GM23338 (cell line): ENCODE measurements around the gene CDKL1. TPM values are rescaled to one million over a fixed set of nuclear protein-coding genes. Genes with fewer than 3 reads are reported as not detected.

Source experiments
- ATAC-seq: fragments of 200-7000 bp; cut with Tn5 transposase; 3 replicates; pipeline ENCODE4 v1.9.1; 2020
- DNase-seq: peaks from one replicate; pipeline ENCODE4 v3.0.0-alpha.2; 2015; ENCODE audit warnings: low spot score
- H2AFZ ChIP-seq: fragments of 200-600 bp; sonication (generic); 2 replicates; pipeline ENCODE4 v1.8.0; 2016; ENCODE audit warnings: antibody characterized with exemption, mild to moderate bottlenecking, moderate library complexity
- H3F3A ChIP-seq: fragments of 200-600 bp; sonication (generic); replicated peaks from 2 replicates; pipeline ENCODE4 v1.8.0; 2017; ENCODE audit warnings: antibody characterized with exemption, mixed run types, low read depth
- H3K27ac ChIP-seq: fragments of 200-600 bp; sonication (generic); 2 replicates; pipeline ENCODE4 v1.6.1; 2016; ENCODE audit warnings: low read depth
- H3K27me3 ChIP-seq: fragments of 200-600 bp; sonication (generic); 2 replicates; pipeline ENCODE4 v1.8.0; 2016; ENCODE audit warnings: mild to moderate bottlenecking, mixed run types, moderate library complexity; ENCODE audit not compliant: insufficient read depth
- H3K36me3 ChIP-seq: fragments of 200-600 bp; sonication (generic); 2 replicates; pipeline ENCODE4 v1.8.0; 2016; ENCODE audit warnings: mild to moderate bottlenecking; ENCODE audit not compliant: insufficient read depth
- H3K4me1 ChIP-seq: fragments of 200-600 bp; sonication (generic); 2 replicates; pipeline ENCODE4 v1.8.0; 2016; ENCODE audit warnings: mild to moderate bottlenecking, moderate library complexity; ENCODE audit not compliant: insufficient read depth
- H3K4me2 ChIP-seq: fragments of 200-600 bp; sonication (generic); 2 replicates; pipeline ENCODE4 v1.7.1; 2017; ENCODE audit warnings: mixed run types
- H3K4me3 ChIP-seq: fragments of 200-600 bp; sonication (generic); 2 replicates; pipeline ENCODE4 v1.6.1; 2016; ENCODE audit warnings: mixed run types
- H3K79me2 ChIP-seq: fragments of 200-600 bp; sonication (generic); replicated peaks from 2 replicates; pipeline ENCODE4 v1.8.0; 2017; ENCODE audit warnings: mild to moderate bottlenecking; ENCODE audit not compliant: insufficient read depth
- H3K9me2 ChIP-seq: fragments of 200-600 bp; sonication (generic); 2 replicates; pipeline ENCODE4 v1.8.0; 2017; ENCODE audit not compliant: insufficient read depth
- H4K20me1 ChIP-seq: fragments of 200-600 bp; sonication (generic); replicated peaks from 2 replicates; pipeline ENCODE4 v1.8.0; 2017; ENCODE audit warnings: mild to moderate bottlenecking; ENCODE audit not compliant: insufficient read depth
- H3K27ac Mint-ChIP-seq: 2 replicates; pipeline ENCODE4 v1.8.0; 2020; ENCODE audit warnings: inconsistent platforms, mild to moderate bottlenecking, moderate library complexity, mixed read lengths
- H3K27me3 Mint-ChIP-seq: 3 replicates; pipeline ENCODE4 v1.8.0; 2022; ENCODE audit warnings: low read depth, mild to moderate bottlenecking, moderate library complexity, mixed read lengths, inconsistent platforms; ENCODE audit not compliant: insufficient read depth, poor library complexity
- H3K36me3 Mint-ChIP-seq: 3 replicates; pipeline ENCODE4 v1.8.0; 2021; ENCODE audit warnings: low read depth, mild to moderate bottlenecking, inconsistent platforms, moderate library complexity, mixed read lengths
- H3K4me1 Mint-ChIP-seq: 3 replicates; pipeline ENCODE4 v1.8.0; 2020; ENCODE audit warnings: mild to moderate bottlenecking, inconsistent platforms, mixed read lengths
- H3K4me3 Mint-ChIP-seq: 3 replicates; pipeline ENCODE4 v1.8.0; 2021; ENCODE audit warnings: moderate library complexity, mild to moderate bottlenecking, inconsistent platforms, mixed read lengths
- H3K9me3 Mint-ChIP-seq: 3 replicates; pipeline ENCODE4 v1.8.0; 2020; ENCODE audit warnings: moderate library complexity, mild to moderate bottlenecking, inconsistent platforms, mixed read lengths
- CREB1 ChIP-seq: fragments of 250-450 bp; sonication (Bioruptor Pico); IDR thresholded peaks from 2 replicates; pipeline ENCODE4 v1.5.0; 2020; ENCODE audit warnings: low read depth, mild to moderate bottlenecking, moderate library complexity
- EZH2 ChIP-seq: fragments of 200-600 bp; sonication (generic); IDR thresholded peaks from one replicate; pipeline ENCODE4 v1.8.0; 2017; ENCODE audit warnings: antibody characterized with exemption, mild to moderate bottlenecking, low read depth; ENCODE audit not compliant: unreplicated experiment
- EZH2phosphoT487 ChIP-seq: fragments of 200-600 bp; sonication (generic); IDR thresholded peaks from one replicate; pipeline ENCODE4 v1.8.1; 2018; ENCODE audit warnings: antibody characterized with exemption; ENCODE audit not compliant: unreplicated experiment
- JUNB ChIP-seq: IDR thresholded peaks from one replicate; pipeline ENCODE4 v1.6.1; 2016; ENCODE audit warnings: antibody characterized with exemption; ENCODE audit not compliant: unreplicated experiment
- NANOG ChIP-seq: IDR thresholded peaks from 2 replicates; pipeline ENCODE4 v1.6.1; 2016; ENCODE audit warnings: antibody characterized with exemption, borderline replicate concordance
- POLR2AphosphoS5 ChIP-seq: IDR thresholded peaks from 2 replicates; pipeline ENCODE4 v1.6.1; 2016; ENCODE audit warnings: antibody characterized with exemption, low read depth
- STAT1 ChIP-seq: IDR thresholded peaks from one replicate; pipeline ENCODE4 v1.6.1; 2016; ENCODE audit warnings: antibody characterized with exemption; ENCODE audit not compliant: unreplicated experiment
- ZNF114 ChIP-seq: fragments of 250-450 bp; sonication (Bioruptor Pico); IDR thresholded peaks from 2 replicates; pipeline ENCODE4 v1.5.0; 2020; ENCODE audit warnings: mild to moderate bottlenecking, moderate library complexity
- polyA plus RNA-seq: library from polyadenylated mRNA; unstranded; fragments of >200 nt; fragmentation: Nextera tagmentation; extraction: Ambion mirVana; gene quantifications from 2 replicates; pipeline ENCODE4 v1.2.1, GENCODE V29; 2016
- total RNA-seq: library from RNA; depleted of rRNA; stranded (reverse); fragments of >200 nt; shearing (Covaris generic); gene quantifications from 2 replicates; pipeline ENCODE4 v1.2.3, GENCODE V29; 2014
- TF ChIP-seq, protein P1 (sequence below): IDR thresholded peaks from 2 replicates; pipeline ENCODE4 v1.6.1; 2016; ENCODE audit warnings: antibody characterized with exemption
- TF ChIP-seq, protein P2 (sequence below): IDR thresholded peaks from one replicate; pipeline ENCODE4 v1.6.1; 2018; ENCODE audit warnings: antibody characterized with exemption; ENCODE audit not compliant: unreplicated experiment

Gene CDKL1
- total and polyA plus RNA-seq, 2 experiments from 2014 or later: 0.52 TPM

DNA sequence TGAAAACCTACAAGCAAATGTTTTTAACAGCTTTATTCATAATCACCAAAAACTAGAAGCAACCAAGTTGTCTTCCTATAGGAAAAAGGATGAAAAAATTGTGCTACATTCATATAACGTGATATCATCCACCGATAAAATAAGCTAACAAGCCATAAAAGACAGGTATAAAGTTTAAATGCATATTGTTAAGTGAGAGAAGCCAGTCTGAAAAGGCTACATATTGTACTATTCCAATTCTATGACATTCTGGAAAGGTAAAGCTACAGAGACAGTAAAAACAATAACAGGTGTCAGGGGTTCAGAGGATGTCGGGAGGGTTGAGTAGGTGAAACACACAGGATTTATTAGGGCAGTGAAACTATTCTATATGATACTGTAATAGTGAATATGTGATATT is 22.7 kb downstream of the CDKL1 start:
- no peaks in the 10 kb centered on the region for H3K79me2 ChIP-seq
- H3K4me3 Mint-ChIP-seq: no peak overlapping the region
- H3K4me2 ChIP-seq: no peak overlapping the region
- no peak overlapping the region for H3K4me3 ChIP-seq
- H3F3A ChIP-seq: no peaks in the 10 kb centered on the region
- no peaks in the 10 kb centered on the region for H3K36me3 ChIP-seq
- H3K27me3 ChIP-seq: no peaks in the 10 kb centered on the region
- H3K4me1 Mint-ChIP-seq: no peaks in the 10 kb centered on the region
- H3K36me3 Mint-ChIP-seq: no peaks in the 10 kb centered on the region
- H3K4me1 ChIP-seq: no peaks in the 10 kb centered on the region
- DNase-seq: no peak
- H3K27ac Mint-ChIP-seq: no peak overlapping the region
- H4K20me1 ChIP-seq: no peaks in the 10 kb centered on the region
- no peak for ATAC-seq
- H3K9me3 Mint-ChIP-seq: no peaks in the 10 kb centered on the region
- H3K9me2 ChIP-seq: no peaks in the 10 kb centered on the region
- no peak overlapping the region for H2AFZ ChIP-seq
- peaks cover 2% of the 10 kb centered on the region for H3K27me3 Mint-ChIP-seq
- H3K27ac ChIP-seq: no peak overlapping the region
- TF ChIP-seq, protein P1, sequence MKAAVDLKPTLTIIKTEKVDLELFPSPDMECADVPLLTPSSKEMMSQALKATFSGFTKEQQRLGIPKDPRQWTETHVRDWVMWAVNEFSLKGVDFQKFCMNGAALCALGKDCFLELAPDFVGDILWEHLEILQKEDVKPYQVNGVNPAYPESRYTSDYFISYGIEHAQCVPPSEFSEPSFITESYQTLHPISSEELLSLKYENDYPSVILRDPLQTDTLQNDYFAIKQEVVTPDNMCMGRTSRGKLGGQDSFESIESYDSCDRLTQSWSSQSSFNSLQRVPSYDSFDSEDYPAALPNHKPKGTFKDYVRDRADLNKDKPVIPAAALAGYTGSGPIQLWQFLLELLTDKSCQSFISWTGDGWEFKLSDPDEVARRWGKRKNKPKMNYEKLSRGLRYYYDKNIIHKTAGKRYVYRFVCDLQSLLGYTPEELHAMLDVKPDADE: no peak
- no peak for TF ChIP-seq CREB1 (CRISPR knock-in tag)
- TF ChIP-seq, protein P2, sequence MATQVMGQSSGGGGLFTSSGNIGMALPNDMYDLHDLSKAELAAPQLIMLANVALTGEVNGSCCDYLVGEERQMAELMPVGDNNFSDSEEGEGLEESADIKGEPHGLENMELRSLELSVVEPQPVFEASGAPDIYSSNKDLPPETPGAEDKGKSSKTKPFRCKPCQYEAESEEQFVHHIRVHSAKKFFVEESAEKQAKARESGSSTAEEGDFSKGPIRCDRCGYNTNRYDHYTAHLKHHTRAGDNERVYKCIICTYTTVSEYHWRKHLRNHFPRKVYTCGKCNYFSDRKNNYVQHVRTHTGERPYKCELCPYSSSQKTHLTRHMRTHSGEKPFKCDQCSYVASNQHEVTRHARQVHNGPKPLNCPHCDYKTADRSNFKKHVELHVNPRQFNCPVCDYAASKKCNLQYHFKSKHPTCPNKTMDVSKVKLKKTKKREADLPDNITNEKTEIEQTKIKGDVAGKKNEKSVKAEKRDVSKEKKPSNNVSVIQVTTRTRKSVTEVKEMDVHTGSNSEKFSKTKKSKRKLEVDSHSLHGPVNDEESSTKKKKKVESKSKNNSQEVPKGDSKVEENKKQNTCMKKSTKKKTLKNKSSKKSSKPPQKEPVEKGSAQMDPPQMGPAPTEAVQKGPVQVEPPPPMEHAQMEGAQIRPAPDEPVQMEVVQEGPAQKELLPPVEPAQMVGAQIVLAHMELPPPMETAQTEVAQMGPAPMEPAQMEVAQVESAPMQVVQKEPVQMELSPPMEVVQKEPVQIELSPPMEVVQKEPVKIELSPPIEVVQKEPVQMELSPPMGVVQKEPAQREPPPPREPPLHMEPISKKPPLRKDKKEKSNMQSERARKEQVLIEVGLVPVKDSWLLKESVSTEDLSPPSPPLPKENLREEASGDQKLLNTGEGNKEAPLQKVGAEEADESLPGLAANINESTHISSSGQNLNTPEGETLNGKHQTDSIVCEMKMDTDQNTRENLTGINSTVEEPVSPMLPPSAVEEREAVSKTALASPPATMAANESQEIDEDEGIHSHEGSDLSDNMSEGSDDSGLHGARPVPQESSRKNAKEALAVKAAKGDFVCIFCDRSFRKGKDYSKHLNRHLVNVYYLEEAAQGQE: no peak
- TF ChIP-seq NANOG: no peak
- TF ChIP-seq STAT1: no peak

DNA sequence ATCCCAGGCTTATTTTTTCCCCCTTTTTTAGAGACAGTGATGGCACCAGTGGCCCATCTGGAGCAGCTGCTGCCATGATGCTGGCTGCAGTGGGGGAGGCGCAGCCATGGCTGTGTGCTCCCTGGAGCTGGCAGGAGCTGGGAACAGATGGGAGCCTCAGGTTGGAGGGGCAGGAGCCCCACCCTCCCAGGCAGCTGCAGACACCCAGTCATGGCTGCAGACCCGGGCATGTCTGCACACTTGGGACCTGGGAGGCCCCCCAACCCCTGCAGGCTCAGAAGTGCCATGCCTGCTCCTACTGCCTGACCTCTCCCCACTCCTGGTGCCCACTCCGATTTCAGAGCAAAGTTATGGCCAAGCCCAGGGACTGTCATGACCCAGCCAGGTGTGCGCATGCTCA is 25.1 kb downstream of the CDKL1 start:
- H2AFZ ChIP-seq: no peak overlapping the region
- H3K9me2 ChIP-seq: no peaks in the 10 kb centered on the region
- no peak overlapping the region for H3K27ac ChIP-seq
- H3K9me3 Mint-ChIP-seq: no peaks in the 10 kb centered on the region
- H3K4me2 ChIP-seq: no peak overlapping the region
- no peaks in the 10 kb centered on the region for H3F3A ChIP-seq
- H3K36me3 Mint-ChIP-seq: no peaks in the 10 kb centered on the region
- no peaks in the 10 kb centered on the region for H3K36me3 ChIP-seq
- H3K27me3 ChIP-seq: no peaks in the 10 kb centered on the region
- no peaks in the 10 kb centered on the region for H3K27me3 Mint-ChIP-seq
- H3K4me3 Mint-ChIP-seq: no peak overlapping the region
- H3K4me1 Mint-ChIP-seq: no peaks in the 10 kb centered on the region
- no peak for DNase-seq
- no peak overlapping the region for H3K4me3 ChIP-seq
- no peaks in the 10 kb centered on the region for H3K79me2 ChIP-seq
- H3K4me1 ChIP-seq: no peaks in the 10 kb centered on the region
- H4K20me1 ChIP-seq: no peaks in the 10 kb centered on the region
- no peak for ATAC-seq
- H3K27ac Mint-ChIP-seq: no peak overlapping the region
- TF ChIP-seq STAT1 (no peak), JUNB (no peak), POLR2AphosphoS5 (no peak), ZNF114 (no peak), EZH2 (no peak), EZH2phosphoT487 (no peak)
- TF ChIP-seq, protein P1: no peak
- TF ChIP-seq, protein P2: no peak
